ENCODE results near the gene KIF21B. TPM values are rescaled to one million over a fixed set of nuclear protein-coding genes. Genes with fewer than 3 reads are reported as not detected.

KIF21B gene
- total and polyA plus RNA-seq, 9 of the 15 experiments (the other 6 are each of a cell fraction or from before 2014, with no cell fraction given): 0.46 to 13.4 (median 5.9) TPM

DNA sequence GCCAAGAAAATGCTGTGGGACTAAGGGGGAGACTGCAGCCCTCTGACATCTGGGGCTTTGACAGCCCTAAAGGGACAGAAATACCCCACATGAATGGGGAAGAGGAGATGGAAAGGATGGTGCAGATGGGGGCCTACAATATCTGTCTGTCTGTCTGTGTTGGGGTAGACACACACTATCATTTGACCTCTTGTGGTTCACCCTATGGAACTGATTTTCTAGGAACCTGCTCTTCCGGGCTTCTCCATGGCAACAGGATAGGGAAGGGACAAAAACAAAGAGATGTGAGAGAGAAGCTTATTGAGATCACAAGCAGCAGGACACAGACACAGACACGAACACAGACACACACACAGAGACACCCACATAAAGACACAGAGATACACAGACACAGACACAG lies 17.1 kb downstream of the KIF21B start (continued):
- TF ChIP-seq, protein P1, sequence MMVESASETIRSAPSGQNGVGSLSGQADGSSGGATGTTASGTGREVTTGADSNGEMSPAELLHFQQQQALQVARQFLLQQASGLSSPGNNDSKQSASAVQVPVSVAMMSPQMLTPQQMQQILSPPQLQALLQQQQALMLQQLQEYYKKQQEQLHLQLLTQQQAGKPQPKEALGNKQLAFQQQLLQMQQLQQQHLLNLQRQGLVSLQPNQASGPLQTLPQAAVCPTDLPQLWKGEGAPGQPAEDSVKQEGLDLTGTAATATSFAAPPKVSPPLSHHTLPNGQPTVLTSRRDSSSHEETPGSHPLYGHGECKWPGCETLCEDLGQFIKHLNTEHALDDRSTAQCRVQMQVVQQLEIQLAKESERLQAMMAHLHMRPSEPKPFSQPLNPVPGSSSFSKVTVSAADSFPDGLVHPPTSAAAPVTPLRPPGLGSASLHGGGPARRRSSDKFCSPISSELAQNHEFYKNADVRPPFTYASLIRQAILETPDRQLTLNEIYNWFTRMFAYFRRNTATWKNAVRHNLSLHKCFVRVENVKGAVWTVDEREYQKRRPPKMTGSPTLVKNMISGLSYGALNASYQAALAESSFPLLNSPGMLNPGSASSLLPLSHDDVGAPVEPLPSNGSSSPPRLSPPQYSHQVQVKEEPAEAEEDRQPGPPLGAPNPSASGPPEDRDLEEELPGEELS (CRISPR knock-in tag; IDR thresholded peaks at IDR 0.05; ENCODE audit: borderline replicate concordance): no peak
- TF ChIP-seq HOMEZ (CRISPR knock-in tag; IDR thresholded peaks at IDR 0.05) (no peak), ZNF589 (CRISPR knock-in tag; IDR thresholded peaks at IDR 0.05; ENCODE audit: low read depth) (no peak), POLR3A (IDR thresholded peaks at IDR 0.05; ENCODE audit: borderline replicate concordance, extremely low read depth, insufficient read depth, insufficient read length) (no peak), SRF (CRISPR knock-in tag; IDR thresholded peaks at IDR 0.05) (no peak), SMAD4 (CRISPR knock-in tag; conservative IDR thresholded peaks at IDR 0.05) (peak; percentile 71), DDX20 (tag; IDR thresholded peaks at IDR 0.05; ENCODE audit: low read depth) (no peak), ZFPM2 (CRISPR knock-in tag; IDR thresholded peaks at IDR 0.05) (no peak), RHOXF2B (CRISPR knock-in tag; conservative IDR thresholded peaks at IDR 0.05) (no peak), CREM (IDR thresholded peaks at IDR 0.05; ENCODE audit: low read depth) (no peak), SP2 (IDR thresholded peaks at IDR 0.05; ENCODE audit: extremely low read depth, low read depth, low read length, poor library complexity, severe bottlenecking) (no peak), FUS (optimal IDR thresholded peaks at IDR 0.05; ENCODE audit: low read depth, low read length) (no peak), RBBP5 (IDR thresholded peaks at IDR 0.05; ENCODE audit: borderline replicate concordance, insufficient read depth, low read length, poor library complexity, severe bottlenecking) (no peak), MBD1 (CRISPR knock-in tag; IDR thresholded peaks at IDR 0.05) (no peak), NR2F6 (CRISPR knock-in tag; IDR thresholded peaks at IDR 0.05) (no peak), JUN (IDR thresholded peaks at IDR 0.05; ENCODE audit: borderline replicate concordance, low read depth, low read length) (no peak), JUN (CRISPR knock-in tag; IDR thresholded peaks at IDR 0.05; ENCODE audit: borderline replicate concordance) (no peak), RBM22 (IDR thresholded peaks at IDR 0.05; ENCODE audit: low read depth, low read length, poor library complexity, severe bottlenecking) (no peak), ZBTB8A (IDR thresholded peaks at IDR 0.05; ENCODE audit: partially characterized antibody) (no peak), FOXK1 (CRISPR knock-in tag; IDR thresholded peaks at IDR 0.05; ENCODE audit: borderline replicate concordance) (no peak), GATA2 (CRISPR knock-in tag; IDR thresholded peaks at IDR 0.05) (no peak)
- TF ChIP-seq, protein P2, sequence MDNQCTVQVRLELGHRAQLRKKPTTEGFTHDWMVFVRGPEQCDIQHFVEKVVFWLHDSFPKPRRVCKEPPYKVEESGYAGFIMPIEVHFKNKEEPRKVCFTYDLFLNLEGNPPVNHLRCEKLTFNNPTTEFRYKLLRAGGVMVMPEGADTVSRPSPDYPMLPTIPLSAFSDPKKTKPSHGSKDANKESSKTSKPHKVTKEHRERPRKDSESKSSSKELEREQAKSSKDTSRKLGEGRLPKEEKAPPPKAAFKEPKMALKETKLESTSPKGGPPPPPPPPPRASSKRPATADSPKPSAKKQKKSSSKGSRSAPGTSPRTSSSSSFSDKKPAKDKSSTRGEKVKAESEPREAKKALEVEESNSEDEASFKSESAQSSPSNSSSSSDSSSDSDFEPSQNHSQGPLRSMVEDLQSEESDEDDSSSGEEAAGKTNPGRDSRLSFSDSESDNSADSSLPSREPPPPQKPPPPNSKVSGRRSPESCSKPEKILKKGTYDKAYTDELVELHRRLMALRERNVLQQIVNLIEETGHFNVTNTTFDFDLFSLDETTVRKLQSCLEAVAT (IDR thresholded peaks at IDR 0.05): peak in 1 of 2 experiments; percentile 43; a peak in 1 of 4 replicates
